ENCODE measurements around the gene CFAP57. TPM values are rescaled to one million over a fixed set of nuclear protein-coding genes. Genes with fewer than 3 reads are reported as not detected.

The CFAP57 gene
- total and polyA plus RNA-seq, 9 of the 15 experiments (the other 6 are each of a cell fraction or from before 2014, with no cell fraction given): 0.04 to 0.22 (median 0.07) TPM; not detected in 3

DNA sequence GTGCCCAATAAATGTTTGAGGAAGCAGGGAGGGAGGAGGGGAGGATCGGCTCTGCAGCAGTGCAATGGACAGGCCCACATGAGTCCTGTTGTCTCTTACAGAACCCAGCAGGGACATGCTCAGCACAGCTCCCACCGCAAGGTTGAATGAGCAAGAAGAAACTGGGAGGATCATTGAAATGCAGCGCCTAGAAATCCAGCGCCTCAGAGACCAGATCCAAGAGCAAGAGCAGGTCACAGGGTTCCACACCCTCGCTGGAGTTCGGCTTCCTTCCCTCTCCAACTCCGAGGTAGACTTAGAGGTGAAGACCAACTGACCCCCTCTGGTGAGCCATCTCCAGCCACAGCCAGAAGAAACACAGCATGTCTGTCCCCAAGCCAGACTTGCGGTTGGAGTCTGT, 81.7 kb downstream of the CFAP57 start:
- intact Hi-C loops (cut with micrococcal nuclease): no loop called here
- Histone ChIP-seq H3K27me3 (ENCODE audit: control insufficient read depth in 2 of 2, insufficient read depth in 2 of 2, low read length in 2 of 2) (peaks cover 6 to 47% of the 10 kb centered on the region in 2 experiments; a peak in 3 of 5 replicates), H3K9me1 (ENCODE audit: control insufficient read depth, insufficient read depth, low read length) (no peaks in the 10 kb centered on the region), H3K79me2 (ENCODE audit: control insufficient read depth, insufficient read depth, low read length) (no peaks in the 10 kb centered on the region), H3K4me2 (ENCODE audit: insufficient read depth, low read length) (no peak overlapping the region), H3K27ac (ENCODE audit: extremely low read depth, low read depth, low read length) (no peak overlapping the region), H3K9me3 (replicated peaks; ENCODE audit: control insufficient read depth, insufficient read depth, low read depth, low read length) (peaks cover 2% of the 10 kb centered on the region; the same call in 1 of the 2 replicates), H4K20me1 (replicated peaks; ENCODE audit: control insufficient read depth, insufficient read depth, low read length) (no peaks in the 10 kb centered on the region), H3K36me3 (ENCODE audit: control insufficient read depth, insufficient read depth, low read length) (no peaks in the 10 kb centered on the region), H3K9ac (ENCODE audit: insufficient read depth in 1 of 2, low read depth in 2 of 2, low read length in 2 of 2) (no peak overlapping the region), H3K4me3 (no peak overlapping the region), H2AFZ (ENCODE audit: low read depth, low read length) (no peak overlapping the region), H3K4me1 (replicated peaks in 1 of 2; ENCODE audit: control insufficient read depth in 2 of 2, insufficient read depth in 2 of 2, low read length in 2 of 2) (no peaks in the 10 kb centered on the region)
- no peak for DNase-seq (ENCODE audit: extremely low read depth in 1 of 4, low spot score in 3 of 4)
- CTCF ChIA-PET (ENCODE audit: low intra/inter-chr PET ratio): no interaction called here
- POLR2A ChIA-PET: interaction anchor here (0.6 to 1.4 kb wide), 2 partner anchors 113 to 161 kb away, joined by 3 read pairs; no protein-coding TSS in a partner anchor
- in situ Hi-C loops (cut with MboI): no loop called here
- no peak for FAIRE-seq
- no TSS peak for BruUV-seq (replicated peaks)
- no peak for ATAC-seq
- 3% methylated on average over 8 of the region's 8 CpGs for WGBS (ENCODE audit: insufficient coverage, low coverage, missing lambda C conversion rate)
- no peak for TF ChIP-seq ZNF699 (CRISPR knock-in tag; IDR thresholded peaks at IDR 0.05; ENCODE audit: insufficient replicate concordance)
- peak; percentile 40; the same call in 1 of the 2 replicates for TF ChIP-seq ZNF263 (CRISPR knock-in tag; IDR thresholded peaks at IDR 0.05; ENCODE audit: borderline replicate concordance)

DNA sequence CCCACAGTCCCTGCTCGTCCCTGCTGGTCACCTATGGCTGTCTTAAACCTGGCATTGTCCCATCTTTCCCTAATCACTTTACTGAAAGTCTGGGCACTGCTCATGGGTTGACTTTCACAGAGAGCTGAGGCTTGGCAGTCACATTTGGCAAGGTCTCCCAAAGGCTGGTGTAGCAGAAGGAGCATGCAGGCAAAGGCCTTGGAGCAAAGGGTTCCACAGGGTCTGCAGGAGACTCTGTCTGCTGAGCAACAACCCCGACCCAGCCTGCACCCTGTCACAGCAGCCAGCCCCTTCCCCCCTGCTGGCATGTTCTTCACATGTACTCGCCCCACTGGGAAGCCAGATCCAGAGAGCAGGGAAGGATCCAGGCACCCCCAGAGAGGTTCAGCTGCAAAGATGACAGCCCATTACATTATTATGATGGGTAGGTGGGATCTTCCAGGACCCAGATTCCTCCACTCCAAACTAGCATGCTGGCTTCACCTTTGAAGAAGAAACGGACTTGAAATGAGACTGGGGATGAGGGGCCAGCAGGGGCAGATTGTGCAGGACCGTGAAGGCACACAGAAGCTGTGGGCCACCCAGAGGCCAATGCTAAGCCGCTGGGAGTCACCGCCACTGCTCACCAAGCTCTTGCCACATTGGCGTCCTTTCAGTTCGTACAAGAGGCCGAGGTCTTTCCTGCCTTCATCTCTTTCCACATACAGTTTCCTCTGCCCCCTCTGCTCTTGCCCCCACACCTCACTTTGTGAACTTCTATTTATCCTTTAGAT, 83.5 kb downstream of the CFAP57 start:
- 0% methylated on average over 9 of the region's 10 CpGs for WGBS (ENCODE audit: insufficient coverage, low coverage, missing lambda C conversion rate)
- CTCF ChIA-PET (ENCODE audit: low intra/inter-chr PET ratio): no interaction called here
- no peaks in the 10 kb centered on the region for H3K9me1 ChIP-seq (ENCODE audit: control insufficient read depth, insufficient read depth, low read length)
- TF ChIP-seq TBP (optimal IDR thresholded peaks at IDR 0.05; ENCODE audit: low read depth, low read length) (no peak), C11orf30 (IDR thresholded peaks at IDR 0.05; ENCODE audit: low read depth) (no peak), TAF1 (IDR thresholded peaks at IDR 0.05; ENCODE audit: control insufficient read depth, extremely low read depth, insufficient read depth, low read length, severe bottlenecking) (no peak), CREBBP (IDR thresholded peaks at IDR 0.05; ENCODE audit: low read depth, low read length) (no peak), ATF2 (CRISPR knock-in tag; IDR thresholded peaks at IDR 0.05) (no peak), TGIF2 (CRISPR knock-in tag; IDR thresholded peaks at IDR 0.05) (no peak), HNRNPL (IDR thresholded peaks at IDR 0.05; ENCODE audit: low read depth, low read length) (no peak), ZNF583 (CRISPR knock-in tag; IDR thresholded peaks at IDR 0.05) (no peak), MTA1 (IDR thresholded peaks at IDR 0.05; ENCODE audit: borderline replicate concordance) (no peak), POLR3A (IDR thresholded peaks at IDR 0.05; ENCODE audit: borderline replicate concordance, extremely low read depth, insufficient read depth, insufficient read length) (no peak)
- TF ChIP-seq, protein P1, sequence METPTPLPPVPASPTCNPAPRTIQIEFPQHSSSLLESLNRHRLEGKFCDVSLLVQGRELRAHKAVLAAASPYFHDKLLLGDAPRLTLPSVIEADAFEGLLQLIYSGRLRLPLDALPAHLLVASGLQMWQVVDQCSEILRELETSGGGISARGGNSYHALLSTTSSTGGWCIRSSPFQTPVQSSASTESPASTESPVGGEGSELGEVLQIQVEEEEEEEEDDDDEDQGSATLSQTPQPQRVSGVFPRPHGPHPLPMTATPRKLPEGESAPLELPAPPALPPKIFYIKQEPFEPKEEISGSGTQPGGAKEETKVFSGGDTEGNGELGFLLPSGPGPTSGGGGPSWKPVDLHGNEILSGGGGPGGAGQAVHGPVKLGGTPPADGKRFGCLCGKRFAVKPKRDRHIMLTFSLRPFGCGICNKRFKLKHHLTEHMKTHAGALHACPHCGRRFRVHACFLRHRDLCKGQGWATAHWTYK (CRISPR knock-in tag; IDR thresholded peaks at IDR 0.05): no peak

More for the DNA sequence above, 83.5 kb downstream of the CFAP57 start:
- no peak overlapping the region for H3K9ac ChIP-seq (ENCODE audit: insufficient read depth in 1 of 2, low read depth in 2 of 2, low read length in 2 of 2)
- intact Hi-C loops (cut with micrococcal nuclease): no loop called here
- H3K79me2 ChIP-seq (ENCODE audit: control insufficient read depth, insufficient read depth, low read length): no peaks in the 10 kb centered on the region
- BruUV-seq (replicated peaks): no TSS peak
- POLR2A ChIA-PET: interaction anchor here (0.5 kb wide), 1 partner anchor 1392 kb away, joined by 3 read pairs; no protein-coding TSS in a partner anchor
- H2AFZ ChIP-seq (ENCODE audit: low read depth, low read length): no peak overlapping the region
- no peak for DNase-seq (ENCODE audit: extremely low read depth in 1 of 4, low spot score in 3 of 4)
- H3K9me3 ChIP-seq (replicated peaks; ENCODE audit: control insufficient read depth, insufficient read depth, low read depth, low read length): peaks cover 2% of the 10 kb centered on the region; the same call in 1 of the 2 replicates
- H3K4me3 ChIP-seq: no peak overlapping the region
- in situ Hi-C loops (cut with MboI): no loop called here
- FAIRE-seq: no peak
- no peaks in the 10 kb centered on the region for H4K20me1 ChIP-seq (replicated peaks; ENCODE audit: control insufficient read depth, insufficient read depth, low read length)
- ATAC-seq: no peak
- no peak overlapping the region for H3K4me2 ChIP-seq (ENCODE audit: insufficient read depth, low read length)
- H3K27me3 ChIP-seq (ENCODE audit: control insufficient read depth in 2 of 2, insufficient read depth in 2 of 2, low read length in 2 of 2): peaks cover 6 to 43% of the 10 kb centered on the region in 2 experiments; a peak in 3 of 5 replicates
- no peaks in the 10 kb centered on the region for H3K36me3 ChIP-seq (ENCODE audit: control insufficient read depth, insufficient read depth, low read length)
- H3K27ac ChIP-seq (ENCODE audit: extremely low read depth, low read depth, low read length): no peak overlapping the region
- no peaks in the 10 kb centered on the region for H3K4me1 ChIP-seq (replicated peaks in 1 of 2; ENCODE audit: control insufficient read depth in 2 of 2, insufficient read depth in 2 of 2, low read length in 2 of 2)

Measured in K562 (cell line).